GM19035 (cell line): ENCODE data around the gene RAB8B.
"Not testable (repeated sequence)": the region's sequence is repeated elsewhere in the genome, so short reads cannot be mapped to it uniquely, and the experiment has no call there.

ENCODE experiments used
- ATAC-seq: cut with Tn5 transposase; IDR thresholded peaks from one replicate; pipeline ENCODE4 v1.9.1; 2021; ENCODE audit not compliant: unreplicated experiment

RAB8B gene

GRCh38 chr15:63233667-63234423, 44.4 kb downstream of the RAB8B start:
- ATAC-seq = no peak

GRCh38 chr15:63234451-63234870, 45.1 kb downstream of the RAB8B start:
- no peak for ATAC-seq

GRCh38 chr15:63236272-63236671, 46.9 kb downstream of the RAB8B start:
- ATAC-seq = no peak

GRCh38 chr15:63237086-63237485, 47.7 kb downstream of the RAB8B start:
- not testable (repeated sequence) for ATAC-seq

GRCh38 chr15:63238171-63238570, 48.8 kb downstream of the RAB8B start:
- no peak for ATAC-seq

- no peak for ATAC-seq
Measured at GRCh38 chr15:63238796-63239195, 49.4 kb downstream of the RAB8B start.

GRCh38 chr15:63240109-63240508, 50.7 kb downstream of the RAB8B start:
- ATAC-seq = no peak

GRCh38 chr15:63241316-63241715, 51.9 kb downstream of the RAB8B start:
- no peak for ATAC-seq

GRCh38 chr15:63243101-63243500, 53.7 kb downstream of the RAB8B start:
- ATAC-seq = no peak

GRCh38 chr15:63243776-63244175, 54.4 kb downstream of the RAB8B start:
- ATAC-seq = no peak

GRCh38 chr15:63244399-63244798, 55.0 kb downstream of the RAB8B start:
- ATAC-seq = no peak

- no peak for ATAC-seq
Measured at GRCh38 chr15:63244976-63245645, 55.7 kb downstream of the RAB8B start.

- no peak for ATAC-seq
Measured at GRCh38 chr15:63246691-63247469, 57.5 kb downstream of the RAB8B start.

- ATAC-seq = no peak
Measured at GRCh38 chr15:63250312-63250965, 61.0 kb downstream of the RAB8B start.

GRCh38 chr15:63251701-63252100, 62.3 kb downstream of the RAB8B start:
- no peak for ATAC-seq

GRCh38 chr15:63252292-63252691, 62.9 kb downstream of the RAB8B start:
- ATAC-seq = no peak

GRCh38 chr15:63254991-63255390, 65.6 kb downstream of the RAB8B start:
- ATAC-seq = no peak

GRCh38 chr15:63255489-63255990, 66.1 kb downstream of the RAB8B start:
- no peak for ATAC-seq

- ATAC-seq = no peak
Measured at GRCh38 chr15:63256433-63257274, 67.2 kb downstream of the RAB8B start.

- ATAC-seq = no peak
Measured at GRCh38 chr15:63258658-63259057, 69.3 kb downstream of the RAB8B start.
